Esophagus muscularis mucosa (tissue), 3 donors: Measurements from ENCODE around the gene PRPSAP1.

Experiments
- POLR2A ChIP-seq: fragments of 450-650 bp; IDR thresholded peaks from one replicate; pipeline ENCODE4 v1.6.1; 2017; ENCODE audit warnings: antibody characterized with exemption, moderate library complexity, mild to moderate bottlenecking, low read depth
- TF ChIP-seq, protein P1 (sequence below), 3 experiments: fragments of 200-600 bp in 2 of 3; fragments of 450-650 bp in 1 of 3; sonication (generic) in 2 of 3; IDR thresholded peaks; one replicate each; pipeline ENCODE4 v1.5.1; 2017 to 2019; ENCODE audit warnings: antibody characterized with exemption in 3 of 3, mild to moderate bottlenecking in 2 of 3, moderate library complexity in 1 of 3

DNA sequence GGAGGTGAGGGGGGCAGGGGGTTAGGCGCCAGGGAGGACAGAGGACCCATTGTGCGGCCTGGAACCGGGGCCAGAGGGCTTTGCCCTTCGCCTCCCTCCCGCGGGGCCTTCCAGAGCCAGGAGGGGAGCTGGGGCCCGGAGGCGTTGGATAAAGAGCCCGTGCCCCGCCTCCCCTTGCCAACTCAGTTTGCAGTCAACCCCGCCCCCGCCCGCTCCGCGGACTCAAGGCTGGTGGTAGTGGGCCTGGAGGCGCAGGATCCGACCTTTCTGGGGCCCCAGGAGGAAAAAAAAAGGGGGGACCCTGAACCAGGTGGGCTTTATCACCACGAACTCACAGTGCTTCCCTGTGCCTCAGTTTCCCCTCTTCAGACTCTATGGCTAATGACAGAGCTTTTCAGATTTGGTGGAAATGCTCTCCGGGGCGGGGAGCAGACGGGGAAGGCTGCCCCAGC lies 28.7 kb upstream of the PRPSAP1 start:
- TF ChIP-seq POLR2A: no peak
- TF ChIP-seq, protein P1, sequence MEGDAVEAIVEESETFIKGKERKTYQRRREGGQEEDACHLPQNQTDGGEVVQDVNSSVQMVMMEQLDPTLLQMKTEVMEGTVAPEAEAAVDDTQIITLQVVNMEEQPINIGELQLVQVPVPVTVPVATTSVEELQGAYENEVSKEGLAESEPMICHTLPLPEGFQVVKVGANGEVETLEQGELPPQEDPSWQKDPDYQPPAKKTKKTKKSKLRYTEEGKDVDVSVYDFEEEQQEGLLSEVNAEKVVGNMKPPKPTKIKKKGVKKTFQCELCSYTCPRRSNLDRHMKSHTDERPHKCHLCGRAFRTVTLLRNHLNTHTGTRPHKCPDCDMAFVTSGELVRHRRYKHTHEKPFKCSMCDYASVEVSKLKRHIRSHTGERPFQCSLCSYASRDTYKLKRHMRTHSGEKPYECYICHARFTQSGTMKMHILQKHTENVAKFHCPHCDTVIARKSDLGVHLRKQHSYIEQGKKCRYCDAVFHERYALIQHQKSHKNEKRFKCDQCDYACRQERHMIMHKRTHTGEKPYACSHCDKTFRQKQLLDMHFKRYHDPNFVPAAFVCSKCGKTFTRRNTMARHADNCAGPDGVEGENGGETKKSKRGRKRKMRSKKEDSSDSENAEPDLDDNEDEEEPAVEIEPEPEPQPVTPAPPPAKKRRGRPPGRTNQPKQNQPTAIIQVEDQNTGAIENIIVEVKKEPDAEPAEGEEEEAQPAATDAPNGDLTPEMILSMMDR (IDR thresholded peaks at IDR 0.05): no peak
